Effector CD8-positive, alpha-beta T cell (primary cell): ENCODE results near the gene METRNL.
A peak's percentile ranks its signal among the peaks of the same experiment; 100 is the strongest.

Experiments
- DNase-seq: peaks from one replicate; lab custom pipeline; 2025; lab: John Stamatoyannopoulos, UW

The METRNL gene

DNA sequence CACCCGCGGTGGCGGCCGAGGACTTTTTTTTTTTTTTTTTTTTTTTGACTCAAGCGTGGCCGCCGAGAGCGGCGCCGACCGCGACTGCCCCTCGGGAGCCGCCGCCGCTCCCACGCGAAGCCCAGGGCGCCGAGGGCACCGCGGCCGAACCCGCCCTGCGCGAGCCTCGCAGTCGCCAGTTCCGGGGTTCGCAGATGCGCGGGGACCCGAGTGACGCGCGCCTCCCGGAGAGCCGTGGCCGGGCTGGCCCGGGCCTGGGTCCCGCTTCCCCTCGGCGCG lies 1.1 kb downstream of the METRNL start:
- DNase-seq, result no peak

DNA sequence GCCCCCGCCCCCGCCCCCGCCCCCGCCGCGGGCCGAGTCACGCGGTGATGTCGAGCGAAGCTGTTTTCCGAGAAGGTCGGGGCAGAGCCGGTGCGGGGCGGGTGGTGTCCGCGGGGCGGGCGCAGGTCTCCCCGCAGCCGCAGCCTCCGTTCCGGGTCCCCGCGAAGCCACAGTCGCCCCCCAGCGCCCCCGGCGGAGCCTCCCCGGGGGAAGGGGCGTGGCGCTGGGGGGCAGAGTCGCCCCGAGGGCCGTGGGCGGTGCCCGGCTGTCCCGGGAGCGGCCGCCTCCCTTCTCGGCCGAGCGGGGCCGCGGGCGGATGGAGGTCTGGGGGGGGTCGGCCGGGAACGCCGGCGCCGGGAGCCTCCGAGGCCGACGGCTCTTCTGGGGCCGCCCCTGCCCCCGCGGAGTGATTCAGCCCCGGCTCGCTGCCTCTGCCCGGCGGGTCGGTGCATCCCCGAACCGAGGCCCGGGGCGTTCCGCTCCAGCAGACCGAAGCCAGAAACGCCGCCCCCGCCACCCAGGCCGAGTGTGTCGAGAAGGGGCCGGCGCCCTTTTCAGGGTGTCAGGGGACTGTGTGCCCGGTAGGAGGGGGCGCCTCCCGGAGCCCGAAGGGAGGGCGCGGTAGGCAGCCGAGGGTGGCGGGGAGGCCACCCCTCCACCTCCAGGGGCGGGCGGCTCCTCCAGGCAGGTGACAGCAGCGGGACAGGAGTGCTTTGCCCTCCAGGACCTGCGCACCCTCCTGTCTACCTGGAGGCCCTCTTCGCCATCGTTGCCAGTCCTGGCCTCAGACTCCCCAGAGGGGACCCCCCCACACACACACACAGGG lies 1.7 kb downstream of the METRNL start:
- no peak for DNase-seq

DNA sequence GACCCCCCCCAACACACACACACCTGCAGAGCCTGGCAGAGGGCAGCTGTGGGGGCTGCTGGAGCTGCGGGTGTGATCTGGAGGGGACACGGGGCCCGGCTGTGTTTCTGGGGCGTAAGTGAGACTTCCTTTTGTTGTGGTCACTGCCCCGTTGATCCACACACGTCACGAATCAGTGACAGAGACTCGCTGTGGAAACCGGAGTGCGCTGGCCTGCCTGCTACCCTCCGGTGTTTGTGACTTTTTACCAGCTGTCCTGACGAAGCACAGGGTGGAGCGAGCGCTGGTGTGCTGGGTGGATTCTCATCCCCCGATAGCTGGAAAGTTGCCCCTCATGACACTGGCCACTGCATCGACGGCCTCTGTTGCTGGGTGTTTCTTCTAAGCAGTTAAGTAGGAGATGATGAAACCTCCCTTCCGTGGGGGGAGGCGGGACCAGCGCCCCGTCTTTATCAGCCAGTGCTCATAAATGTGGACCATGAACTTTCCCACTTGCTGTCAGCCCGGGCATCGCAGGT lies 2.3 kb downstream of the METRNL start:
- no peak for DNase-seq

DNA sequence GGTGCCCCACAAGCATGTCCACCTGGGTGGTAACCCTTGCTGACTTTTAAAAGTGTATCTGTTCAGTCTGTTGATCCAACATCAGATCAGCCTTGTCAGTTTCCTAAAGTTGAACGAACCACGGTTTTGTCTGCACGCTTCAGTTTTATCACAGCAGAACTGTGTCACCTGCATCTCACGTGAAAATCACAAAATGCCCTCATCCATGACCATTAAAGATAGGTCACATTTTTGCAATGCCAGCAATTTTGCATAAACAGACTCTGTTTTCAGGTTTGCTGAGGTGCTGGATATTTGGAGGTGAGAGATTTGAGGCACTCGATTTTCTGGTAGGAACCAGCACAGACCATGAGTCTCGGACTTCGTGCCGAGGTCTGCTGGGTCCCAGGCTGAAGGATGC lies 3.0 kb downstream of the METRNL start:
- no peak for DNase-seq

DNA sequence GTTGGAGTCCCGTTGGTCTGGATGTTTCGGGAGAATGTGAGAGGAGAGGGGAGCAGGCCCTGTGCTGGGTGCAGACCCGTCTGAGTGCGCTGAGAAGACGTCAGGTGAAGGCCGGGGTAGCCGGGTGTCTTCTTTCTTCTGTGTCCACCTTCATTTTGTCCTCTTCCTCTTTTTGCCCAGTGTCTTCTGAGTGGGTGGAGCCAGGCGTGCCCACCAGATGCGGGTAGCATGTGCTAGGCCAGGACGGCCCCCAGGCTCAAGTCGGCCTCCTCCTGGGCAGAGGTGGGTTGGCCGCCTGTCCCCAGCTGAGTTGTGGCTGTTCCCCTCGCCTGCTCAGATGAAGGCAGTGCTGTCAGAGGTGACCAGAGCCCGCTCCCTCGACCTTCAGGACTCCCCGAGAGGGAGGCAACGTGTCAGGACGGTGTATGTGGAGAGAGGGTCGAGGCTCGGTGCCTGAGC lies 3.5 kb downstream of the METRNL start:
- no peak for DNase-seq

DNA sequence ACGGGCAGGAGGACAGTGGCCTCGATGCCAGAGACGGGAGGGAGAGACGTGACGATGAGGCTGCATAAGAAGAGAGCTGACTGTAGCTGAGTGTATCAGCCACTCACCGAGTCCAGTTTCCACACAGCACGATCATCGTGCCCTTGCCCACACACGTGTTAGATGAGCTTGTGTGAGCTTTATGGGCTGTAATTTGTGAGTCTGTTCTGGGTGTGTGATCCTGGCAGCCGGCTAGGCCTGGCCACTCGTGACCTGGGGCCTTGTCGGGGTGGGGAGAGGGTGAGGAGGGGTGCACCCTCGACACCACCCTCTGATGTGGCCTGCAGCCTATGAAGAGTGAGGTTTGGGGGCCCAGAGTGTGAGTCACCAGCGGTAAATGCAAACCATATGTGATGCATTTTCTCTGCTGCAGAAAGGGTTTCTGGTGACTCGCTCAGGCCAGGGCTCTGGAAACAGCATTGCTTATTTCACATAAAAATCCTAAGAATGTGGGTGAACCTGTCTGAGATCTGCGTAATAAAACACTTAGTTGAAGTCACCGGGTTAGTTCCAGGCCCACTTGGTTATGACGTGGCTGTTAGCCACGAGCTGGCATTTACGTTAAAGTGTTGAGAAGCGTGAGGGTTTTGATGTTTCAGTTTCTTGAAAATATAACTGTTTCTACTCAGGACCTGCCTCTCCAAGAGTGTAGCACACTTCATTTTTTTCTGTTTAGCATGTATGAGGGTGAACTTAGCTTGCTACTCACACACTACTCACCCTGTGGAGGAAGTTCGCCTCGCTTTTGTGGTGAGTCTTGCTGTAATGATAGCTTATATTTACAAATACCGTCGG lies 4.2 kb downstream of the METRNL start:
- peak; percentile 16 for DNase-seq

DNA sequence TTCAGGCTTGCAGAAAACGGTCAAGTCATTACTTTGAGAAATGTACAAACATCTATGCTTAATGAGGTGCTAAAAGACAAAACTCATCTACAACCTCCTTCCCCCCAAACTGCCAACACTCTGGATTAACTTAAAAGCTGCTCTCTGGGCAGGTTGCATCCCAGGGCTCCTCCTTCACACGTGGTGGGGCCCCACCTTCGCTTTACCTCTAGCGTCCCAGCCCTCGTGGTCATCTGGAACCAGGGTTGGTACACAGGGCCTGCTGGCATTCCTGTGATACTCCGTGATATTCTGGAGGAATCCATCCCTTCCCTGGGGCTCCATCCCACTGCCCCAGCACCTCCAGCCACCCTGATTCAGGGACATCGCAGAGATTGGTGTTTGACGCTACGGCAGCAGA lies 4.8 kb downstream of the METRNL start:
- no peak for DNase-seq

DNA sequence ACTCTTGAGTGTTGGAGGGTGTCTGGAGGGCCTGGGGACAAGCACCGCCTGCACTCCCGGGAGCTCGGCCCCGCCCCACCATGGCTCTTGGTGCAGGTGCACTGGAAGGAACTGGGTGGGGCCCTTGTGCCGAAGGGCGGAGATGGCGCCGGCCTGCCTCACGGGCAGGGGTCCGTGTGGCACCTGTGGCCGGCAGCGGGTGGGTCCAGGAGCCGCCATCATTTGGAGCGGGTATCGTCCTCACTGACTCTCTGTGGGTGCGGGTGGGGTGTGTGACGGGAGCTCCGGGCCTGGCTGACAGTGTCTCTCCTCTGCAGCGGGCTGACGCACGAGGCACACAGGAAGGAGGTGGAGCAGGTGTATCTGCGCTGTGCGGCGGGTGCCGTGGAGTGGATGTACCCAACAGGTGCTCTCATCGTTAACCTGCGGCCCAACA lies 5.2 kb downstream of the METRNL start:
- DNase-seq, result no peak

DNA sequence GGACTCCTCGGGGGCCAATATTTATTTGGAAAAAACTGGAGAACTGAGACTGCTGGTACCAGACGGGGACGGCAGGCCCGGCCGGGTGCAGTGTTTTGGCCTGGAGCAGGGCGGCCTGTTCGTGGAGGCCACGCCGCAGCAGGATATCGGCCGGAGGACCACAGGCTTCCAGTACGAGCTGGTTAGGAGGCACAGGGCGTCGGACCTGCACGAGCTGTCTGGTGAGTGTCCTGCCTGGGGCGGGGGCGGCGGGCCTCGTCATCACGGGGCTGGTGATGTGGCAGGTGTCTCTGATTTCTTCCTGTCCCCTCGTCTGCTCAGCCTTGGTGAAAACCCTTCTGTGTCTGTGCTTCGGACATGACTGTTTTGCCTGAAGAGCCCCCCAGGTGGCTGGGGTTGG lies 5.7 kb downstream of the METRNL start:
- DNase-seq, result no peak

DNA sequence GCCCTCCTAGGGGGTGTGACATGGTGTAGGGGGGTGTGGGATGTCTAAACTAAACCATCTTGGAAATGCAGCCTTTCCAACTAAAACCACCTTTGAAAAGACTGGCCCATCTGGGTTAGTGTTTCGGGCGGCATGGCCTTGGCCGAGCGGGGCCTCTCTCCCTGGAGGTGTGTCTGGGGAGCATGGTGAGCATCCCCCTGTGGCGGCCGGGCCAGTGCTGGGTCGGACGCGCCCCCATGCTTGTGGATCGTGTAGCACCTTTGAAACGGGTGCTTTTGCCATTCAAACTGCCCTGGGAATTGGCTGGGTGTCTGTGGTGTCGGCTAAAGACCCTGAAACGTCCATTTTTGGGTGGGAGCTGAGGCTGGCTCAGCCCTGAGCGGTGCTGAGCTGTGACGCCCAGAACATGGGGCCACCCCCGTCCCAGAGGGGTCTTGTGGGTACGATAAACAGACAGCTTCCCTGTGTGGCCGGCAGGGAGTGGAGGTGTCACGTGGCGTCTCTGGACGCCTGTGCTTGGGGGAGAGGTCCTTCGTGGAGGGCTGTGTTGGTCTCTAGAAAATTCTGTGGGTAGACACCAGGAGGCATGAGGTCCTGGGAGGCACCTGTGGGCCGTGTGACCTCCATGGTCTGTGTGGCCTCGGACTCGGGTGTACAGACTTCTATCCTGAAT lies 6.3 kb downstream of the METRNL start:
- DNase-seq, result no peak

DNA sequence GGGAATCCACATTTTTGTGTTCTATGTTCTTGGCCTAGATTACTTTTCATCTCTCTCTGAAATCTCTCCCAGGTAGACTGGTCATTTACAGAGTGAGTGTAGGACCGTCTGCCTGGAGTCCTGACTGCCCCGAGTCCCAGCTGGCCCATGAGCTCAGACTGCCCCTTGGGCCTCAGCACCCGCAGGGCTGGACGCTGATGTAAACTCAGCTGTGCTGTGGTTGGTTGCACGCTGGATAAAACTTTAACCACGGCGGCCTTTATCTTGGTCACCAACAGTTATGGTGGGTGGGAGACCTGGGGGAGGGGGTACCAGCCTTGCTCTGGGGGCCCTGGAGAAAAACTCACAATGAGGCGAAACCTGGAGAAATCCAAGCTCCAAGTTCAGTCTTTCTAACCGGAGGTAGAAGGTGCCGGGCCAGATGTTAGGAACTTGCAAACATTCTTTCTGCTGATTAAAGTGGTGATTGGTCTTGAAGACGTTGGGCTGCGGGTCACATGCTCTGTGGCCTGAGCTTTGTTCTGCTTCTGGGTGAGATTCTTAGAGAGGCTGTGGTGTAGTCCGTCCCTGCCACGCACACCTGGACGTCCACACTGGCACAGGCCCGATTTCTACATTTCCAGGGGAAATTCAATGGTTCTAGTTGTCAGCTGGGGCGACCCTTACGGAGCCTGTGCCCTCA lies 6.9 kb downstream of the METRNL start:
- no peak for DNase-seq

DNA sequence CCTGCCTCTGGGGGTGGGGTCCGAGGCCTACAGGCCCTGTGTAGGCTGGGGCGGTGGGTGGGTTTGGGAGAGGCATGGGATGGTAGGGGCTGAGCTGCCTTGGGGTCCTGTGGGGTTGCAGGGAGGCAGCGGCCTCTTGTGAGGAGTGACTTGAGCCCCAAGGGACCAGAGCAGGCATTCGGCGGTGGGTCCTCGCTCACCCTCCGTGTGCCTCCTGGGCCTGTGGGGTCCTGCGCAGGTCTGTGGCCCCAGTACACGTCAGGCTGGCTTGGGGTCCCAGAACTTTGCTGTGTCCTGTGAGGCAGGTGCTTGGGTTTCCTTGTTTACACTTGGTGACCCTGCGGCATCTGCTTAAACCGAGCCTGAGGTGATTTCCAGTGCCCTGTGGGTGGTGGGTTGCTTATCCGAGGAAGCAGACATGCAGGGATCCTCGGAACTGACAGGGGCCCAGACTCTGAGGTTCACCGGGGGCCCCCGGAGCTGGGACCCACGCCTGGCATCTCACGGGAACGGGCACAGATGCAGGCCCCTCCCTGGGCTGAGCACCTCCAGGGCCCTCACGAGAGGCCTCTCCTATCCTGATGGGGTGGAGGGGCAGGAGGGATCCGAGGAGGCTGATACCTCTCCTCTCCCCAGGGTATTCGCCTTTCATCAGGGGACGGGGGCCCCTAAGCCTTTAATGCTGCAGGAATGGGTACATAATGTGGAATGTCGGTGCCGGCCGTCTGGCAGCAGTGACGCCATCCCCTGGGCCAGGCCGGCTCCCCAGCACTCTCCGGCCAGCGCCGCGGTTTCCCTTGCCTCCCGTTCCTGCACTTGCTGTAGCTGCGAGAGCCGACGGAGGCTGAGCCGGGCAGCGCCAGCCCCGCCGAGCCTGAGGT lies 7.7 kb downstream of the METRNL start:
- DNase-seq, result no peak

DNA sequence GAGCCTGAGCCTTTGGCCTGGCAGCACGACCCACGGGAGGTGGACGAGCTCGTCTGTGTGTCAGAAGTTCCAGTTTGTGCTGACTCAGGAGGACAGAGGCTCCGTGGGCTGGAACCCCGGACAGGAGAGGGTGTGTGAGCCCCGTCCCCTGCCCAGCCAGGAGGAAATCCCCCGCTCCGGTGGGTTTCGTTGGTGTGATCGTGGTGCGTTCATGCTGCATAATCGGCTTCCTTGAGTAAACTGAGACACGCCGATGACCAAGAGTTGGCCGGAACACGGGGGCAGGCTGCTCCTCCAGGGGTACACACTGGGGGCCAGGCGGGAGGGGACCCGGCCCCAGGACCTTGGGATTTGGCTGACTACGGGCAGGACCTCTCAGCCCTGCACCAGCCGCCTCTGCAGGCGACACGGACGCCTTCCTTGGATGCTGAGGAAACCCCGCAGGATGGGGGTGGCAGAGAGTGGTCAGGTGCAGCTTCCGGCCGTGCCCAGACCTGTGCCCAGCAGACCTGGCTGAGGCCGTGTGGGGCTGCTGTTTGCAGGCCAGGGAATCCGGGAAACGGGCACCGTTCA lies 8.5 kb downstream of the METRNL start:
- DNase-seq, result no peak

DNA sequence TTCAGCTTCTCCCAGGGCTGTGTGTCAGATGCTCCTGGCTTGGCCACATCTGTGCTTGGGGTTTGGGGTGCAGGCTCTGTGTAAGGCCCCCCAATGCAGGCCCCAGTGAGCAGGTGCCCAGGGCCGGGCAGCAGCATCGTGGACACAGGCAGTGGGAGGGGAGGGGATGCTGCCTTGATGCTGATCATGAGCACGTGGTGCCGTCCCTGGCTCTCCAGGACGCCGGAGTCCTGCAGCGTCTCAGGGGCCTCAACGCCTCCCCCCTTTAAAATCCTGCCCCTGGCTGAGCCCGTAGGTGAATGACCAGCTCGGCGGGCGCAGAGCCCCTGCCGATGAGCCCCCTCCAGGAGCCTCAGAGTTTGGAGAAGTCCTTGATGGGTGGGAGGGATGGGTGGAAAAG lies 9.0 kb downstream of the METRNL start:
- DNase-seq, result no peak

DNA sequence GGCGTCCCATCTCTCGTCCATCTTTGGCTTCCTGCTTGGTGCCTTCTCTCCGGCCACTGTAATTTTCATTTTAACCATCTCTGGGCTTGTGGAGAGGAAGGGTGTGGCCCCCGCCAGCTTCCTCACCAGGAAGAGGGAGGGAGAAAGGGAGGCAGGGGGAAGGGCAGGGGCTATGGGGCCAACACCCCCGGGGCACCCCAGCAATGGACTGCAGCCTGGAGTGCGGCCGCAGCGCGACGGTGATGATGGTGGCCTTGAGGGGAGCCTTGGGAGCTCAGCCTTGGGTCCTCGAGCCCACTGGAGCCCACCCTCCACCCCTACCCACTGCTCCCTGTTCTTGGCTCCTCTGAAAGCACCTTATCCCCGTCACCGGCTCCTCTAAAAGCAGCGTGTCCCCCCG lies 9.5 kb downstream of the METRNL start:
- no peak for DNase-seq

DNA sequence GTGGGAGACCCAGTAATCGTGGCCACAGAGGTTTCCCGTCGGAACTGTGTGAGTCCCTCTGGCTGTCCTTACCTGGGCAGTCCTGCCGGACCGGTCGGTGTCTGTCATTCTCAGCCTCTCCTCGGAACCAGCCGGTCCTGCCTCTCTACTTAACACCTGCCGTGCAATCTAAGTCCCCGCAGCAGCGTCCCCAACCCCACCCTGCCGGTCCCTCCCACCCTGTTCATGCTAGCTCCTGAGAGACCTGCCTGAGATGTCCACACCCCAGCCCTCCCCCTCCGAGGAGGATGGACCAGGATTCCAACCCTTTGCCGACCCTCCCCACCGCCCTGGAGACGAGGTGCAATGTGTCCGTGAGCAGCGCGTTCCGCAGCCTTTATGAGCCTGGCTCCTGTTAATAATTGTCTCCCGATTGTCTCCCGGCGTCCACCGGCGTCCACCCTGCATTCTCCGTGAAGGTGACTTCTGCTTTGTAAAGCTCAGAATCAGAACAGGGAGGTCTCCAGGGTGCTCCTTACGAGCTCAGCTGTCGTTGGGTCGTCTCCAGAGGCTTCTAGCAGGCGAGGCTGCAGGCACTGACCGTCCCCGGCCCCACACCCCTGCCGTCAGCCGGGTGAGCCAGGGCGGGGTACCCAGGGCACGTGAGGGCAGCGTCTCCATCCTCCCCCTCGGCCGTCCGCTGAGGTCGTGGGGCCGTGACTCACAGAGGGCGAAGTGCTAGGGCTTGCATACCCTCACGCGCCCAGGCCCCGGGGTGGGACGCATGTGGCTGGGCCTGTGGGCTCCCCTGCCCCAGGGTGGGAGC lies 10.1 kb downstream of the METRNL start:
- no peak for DNase-seq

DNA sequence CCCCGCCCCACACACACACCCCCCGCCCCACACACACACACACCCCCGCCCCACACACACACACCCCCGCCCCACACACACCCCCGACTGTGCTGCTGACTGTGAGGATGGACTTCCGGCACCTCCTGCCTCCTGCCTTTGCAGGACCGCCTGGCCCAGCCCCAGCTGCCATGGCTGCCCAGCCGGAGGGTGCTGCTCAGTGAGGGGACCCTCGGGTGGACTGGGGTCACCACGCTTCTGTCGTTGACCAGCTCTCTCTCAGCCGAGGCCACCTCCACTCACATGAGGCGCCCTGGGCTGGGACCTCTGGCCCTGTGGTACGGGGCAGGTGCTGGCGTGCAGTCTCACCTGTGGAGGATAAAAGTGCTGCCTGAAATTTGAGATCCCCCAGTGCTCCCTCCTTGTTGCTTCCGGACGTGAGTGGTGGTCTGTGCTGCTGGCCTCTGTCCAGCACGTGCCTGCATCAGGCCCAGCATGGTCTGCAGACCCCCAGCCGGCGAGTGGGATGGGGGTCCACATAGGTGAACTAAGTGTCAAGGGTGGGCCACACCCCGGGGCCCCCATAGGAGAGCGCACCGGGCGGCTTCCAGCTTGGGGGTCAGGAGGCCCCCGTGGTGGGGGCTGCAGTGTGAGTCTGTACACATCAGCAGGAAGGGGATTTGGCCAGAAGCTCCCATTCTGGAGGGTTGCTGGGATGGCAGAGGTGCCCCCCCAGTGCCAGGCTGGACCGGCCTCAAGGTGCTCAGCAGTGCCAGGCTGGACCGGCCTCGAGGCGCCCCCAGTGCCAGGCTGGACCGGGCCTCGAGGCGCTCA lies 11.2 kb downstream of the METRNL start:
- no peak for DNase-seq

DNA sequence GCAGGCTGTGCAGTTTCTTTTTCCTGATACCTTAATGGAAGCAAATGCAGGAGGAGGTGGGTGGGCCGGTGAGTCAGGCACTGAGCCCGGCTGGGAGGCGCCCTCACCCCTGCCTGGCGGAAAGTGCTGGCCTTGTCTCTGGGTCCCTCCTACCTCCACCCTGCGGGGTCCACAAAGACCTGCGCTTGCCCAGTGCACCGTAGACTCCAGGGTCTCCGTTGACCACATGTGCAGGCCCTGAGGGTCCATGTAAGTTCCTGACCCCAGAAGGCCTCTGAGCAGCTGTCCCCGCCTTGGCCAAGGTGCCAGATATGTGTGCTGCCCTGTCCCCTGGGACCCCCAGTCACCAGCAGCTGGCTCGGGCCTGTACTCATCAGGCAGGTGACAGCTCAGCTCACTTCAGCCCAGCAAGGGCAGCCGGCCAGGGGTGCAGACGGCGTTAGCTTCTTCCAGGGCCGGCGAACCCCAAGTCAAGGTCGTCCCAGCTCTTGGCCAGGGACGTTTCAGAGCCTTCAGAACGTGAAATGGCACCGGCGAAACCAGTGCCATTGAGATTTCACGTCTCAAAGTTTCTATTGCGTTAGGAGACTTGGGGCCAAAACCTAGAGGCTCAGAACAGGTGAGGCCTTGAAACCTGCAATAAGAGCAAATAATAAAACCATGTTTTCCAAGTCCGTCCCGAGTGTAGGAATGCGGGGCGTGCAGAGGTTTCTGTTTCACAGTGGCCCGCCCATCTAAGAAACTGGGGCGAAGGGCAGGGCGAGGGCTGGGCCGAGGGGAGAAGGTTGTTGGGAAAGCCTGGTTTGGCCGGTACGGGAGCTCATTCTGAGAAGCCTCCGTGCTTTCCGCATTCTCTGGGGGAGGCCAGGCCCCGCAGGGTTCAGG lies 12.1 kb downstream of the METRNL start:
- DNase-seq, result no peak
